SU-DHL-6 (cell line): Measurements from ENCODE around the gene ASB16.

Source experiments
- H2AFZ ChIP-seq: fragments of 200-600 bp; sonication (generic); 2 replicates; pipeline ENCODE4 v1.6.1; 2014; ENCODE audit warnings: low read depth, mild to moderate bottlenecking, moderate library complexity, mixed read lengths, antibody characterized with exemption, low read length; ENCODE audit not compliant: severe bottlenecking
- H3F3A ChIP-seq: fragments of 200-600 bp; shearing (Covaris generic); 2 replicates; pipeline ENCODE4 v1.6.0; 2016; ENCODE audit warnings: antibody characterized with exemption, mild to moderate bottlenecking; ENCODE audit not compliant: insufficient read depth
- H3K27ac ChIP-seq: fragments of 200-600 bp; sonication (generic); 2 replicates; pipeline ENCODE4 v1.5.1; 2016; ENCODE audit warnings: low read depth, mild to moderate bottlenecking, low read length, moderate library complexity, mixed read lengths
- H3K27me3 ChIP-seq: fragments of 200-600 bp; sonication (generic), shearing (Covaris generic); 2 replicates; pipeline ENCODE4 v1.6.0; 2014; ENCODE audit warnings: mild to moderate bottlenecking, low read length
- H3K36me3 ChIP-seq: fragments of 200-600 bp; sonication (generic); 2 replicates; pipeline ENCODE4 v1.6.1; 2014; ENCODE audit warnings: mild to moderate bottlenecking, low read length, mixed read lengths
- H3K4me2 ChIP-seq: fragments of 300-600, 200-600 bp; shearing (Covaris generic), sonication (generic); 2 replicates; pipeline ENCODE4 v1.6.0; 2014; ENCODE audit warnings: low read length, low read depth, mild to moderate bottlenecking; ENCODE audit not compliant: poor library complexity, severe bottlenecking
- H3K4me3 ChIP-seq: fragments of 200-600 bp; sonication (generic); 2 replicates; pipeline ENCODE4 v1.5.1; 2014; ENCODE audit warnings: antibody characterized with exemption, low read length, mild to moderate bottlenecking, mixed read lengths; ENCODE audit not compliant: insufficient read depth, poor library complexity, severe bottlenecking
- H3K79me2 ChIP-seq: fragments of 200-600 bp; sonication (generic); 2 replicates; pipeline ENCODE4 v1.6.1; 2014; ENCODE audit warnings: mild to moderate bottlenecking, low read length, moderate library complexity; ENCODE audit not compliant: insufficient read depth
- H3K9ac ChIP-seq: fragments of 200-600 bp; sonication (generic); 2 replicates; pipeline ENCODE4 v1.7.0; 2014; ENCODE audit warnings: mild to moderate bottlenecking, low read length
- H3K9me2 ChIP-seq: fragments of 200-600 bp; sonication (generic); replicated peaks from 2 replicates; pipeline ENCODE4 v1.6.1; 2014; ENCODE audit warnings: low read length; ENCODE audit not compliant: insufficient read depth
- H3K9me3 ChIP-seq: fragments of 200-600 bp; sonication (generic); 2 replicates; pipeline ENCODE4 v1.6.1; 2014; ENCODE audit warnings: low read length, mixed read lengths; ENCODE audit not compliant: insufficient read depth
- H4K20me1 ChIP-seq: fragments of 200-600 bp; sonication (generic); 2 replicates; pipeline ENCODE4 v1.6.1; 2014; ENCODE audit warnings: low read depth, mild to moderate bottlenecking, antibody characterized with exemption, low read length, moderate library complexity, mixed read lengths
- EZH2phosphoT487 ChIP-seq: fragments of 200-600 bp; sonication (generic), shearing (Covaris generic); conservative IDR thresholded peaks from 2 replicates; pipeline ENCODE4 v1.6.1; 2018; ENCODE audit warnings: mild to moderate bottlenecking, antibody characterized with exemption, low read length, moderate library complexity, mixed read lengths
- TF ChIP-seq, protein P1 (sequence below): fragments of 200-600 bp; sonication (generic); IDR thresholded peaks from one replicate; pipeline ENCODE4 v1.5.1; 2017; ENCODE audit warnings: antibody characterized with exemption, mild to moderate bottlenecking, low read length, moderate library complexity; ENCODE audit not compliant: insufficient read depth, poor library complexity, severe bottlenecking

Gene ASB16

DNA sequence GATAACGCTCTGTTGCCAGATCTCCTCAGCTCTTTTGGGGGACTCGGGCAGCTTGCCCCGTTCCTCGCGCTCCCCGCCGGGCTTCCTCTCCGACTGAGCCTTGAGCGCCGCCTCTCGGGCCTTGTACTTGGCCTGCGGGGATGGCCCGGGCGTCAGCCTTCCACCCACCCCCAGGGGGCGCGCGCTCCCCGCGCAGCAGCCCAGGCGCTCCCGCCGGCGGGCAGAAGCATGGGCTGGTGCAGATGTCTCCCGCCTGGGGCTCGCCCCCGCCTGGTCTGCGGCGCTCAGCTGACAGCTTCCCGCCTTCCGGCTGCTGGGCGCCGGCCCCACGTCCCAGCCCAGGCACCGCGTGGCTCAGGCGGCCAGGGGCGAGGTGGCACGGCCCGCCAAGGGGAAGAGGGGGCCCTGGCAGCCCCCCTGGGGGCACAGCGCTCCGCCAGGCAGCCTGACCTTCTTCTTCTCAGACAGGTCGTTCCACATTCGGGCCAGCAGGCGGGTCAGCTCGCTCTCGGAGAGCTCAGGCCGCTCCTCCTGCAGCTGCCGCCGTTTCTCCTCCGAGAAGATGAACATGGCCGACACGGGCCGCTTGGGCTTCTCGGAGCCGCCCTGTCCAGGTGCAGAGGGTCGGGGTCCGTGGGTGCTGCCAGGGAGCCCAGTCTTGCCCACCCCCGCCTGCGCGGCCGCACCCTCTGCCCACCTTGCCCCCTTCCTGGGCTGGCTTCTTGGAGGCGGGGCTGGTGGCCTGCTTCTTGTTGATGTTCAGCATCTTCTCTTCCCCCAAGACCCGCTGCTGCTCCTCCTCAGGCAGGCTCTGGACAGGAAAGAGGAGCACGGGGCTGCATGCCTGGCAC, 40.1 kb downstream of the ASB16 start:
- peak overlapping the region; percentile 45 for H3K4me3 ChIP-seq
- peak overlapping the region; percentile 88 for H3K27ac ChIP-seq
- peak overlapping the region; percentile 85 for H3K9ac ChIP-seq
- H4K20me1 ChIP-seq, result no peaks in the 10 kb centered on the region
- H2AFZ ChIP-seq, result peak overlapping the region; percentile 8
- no peaks in the 10 kb centered on the region for H3K9me3 ChIP-seq
- H3K4me2 ChIP-seq, result peak overlapping the region; percentile 65
- peaks cover 16% of the 10 kb centered on the region for H3K36me3 ChIP-seq
- H3K9me2 ChIP-seq, result no peaks in the 10 kb centered on the region
- H3K27me3 ChIP-seq, result no peaks in the 10 kb centered on the region
- peaks cover 15% of the 10 kb centered on the region for H3F3A ChIP-seq
- TF ChIP-seq EZH2phosphoT487, result no peak
- TF ChIP-seq, protein P1, sequence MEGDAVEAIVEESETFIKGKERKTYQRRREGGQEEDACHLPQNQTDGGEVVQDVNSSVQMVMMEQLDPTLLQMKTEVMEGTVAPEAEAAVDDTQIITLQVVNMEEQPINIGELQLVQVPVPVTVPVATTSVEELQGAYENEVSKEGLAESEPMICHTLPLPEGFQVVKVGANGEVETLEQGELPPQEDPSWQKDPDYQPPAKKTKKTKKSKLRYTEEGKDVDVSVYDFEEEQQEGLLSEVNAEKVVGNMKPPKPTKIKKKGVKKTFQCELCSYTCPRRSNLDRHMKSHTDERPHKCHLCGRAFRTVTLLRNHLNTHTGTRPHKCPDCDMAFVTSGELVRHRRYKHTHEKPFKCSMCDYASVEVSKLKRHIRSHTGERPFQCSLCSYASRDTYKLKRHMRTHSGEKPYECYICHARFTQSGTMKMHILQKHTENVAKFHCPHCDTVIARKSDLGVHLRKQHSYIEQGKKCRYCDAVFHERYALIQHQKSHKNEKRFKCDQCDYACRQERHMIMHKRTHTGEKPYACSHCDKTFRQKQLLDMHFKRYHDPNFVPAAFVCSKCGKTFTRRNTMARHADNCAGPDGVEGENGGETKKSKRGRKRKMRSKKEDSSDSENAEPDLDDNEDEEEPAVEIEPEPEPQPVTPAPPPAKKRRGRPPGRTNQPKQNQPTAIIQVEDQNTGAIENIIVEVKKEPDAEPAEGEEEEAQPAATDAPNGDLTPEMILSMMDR, result peak; percentile 97
- peaks cover 8% of the 10 kb centered on the region; the same call in 1 of the 2 replicates for H3K79me2 ChIP-seq

GRCh38 chr17:44211281-44212265, 41.1 kb downstream of the ASB16 start:
- H3K4me2 ChIP-seq, result peak overlapping the region; percentile 65
- H3K27me3 ChIP-seq, result no peaks in the 10 kb centered on the region
- H3K36me3 ChIP-seq, result peaks cover 22% of the 10 kb centered on the region
- peaks cover 11% of the 10 kb centered on the region; the same call in 1 of the 2 replicates for H3F3A ChIP-seq
- no peaks in the 10 kb centered on the region for H3K9me2 ChIP-seq
- no peak overlapping the region for H2AFZ ChIP-seq
- H4K20me1 ChIP-seq, result no peaks in the 10 kb centered on the region
- peak overlapping the region; percentile 88 for H3K27ac ChIP-seq
- peak overlapping the region; percentile 85 for H3K9ac ChIP-seq
- peak overlapping the region; percentile 45 for H3K4me3 ChIP-seq
- TF ChIP-seq, protein P1, result no peak
- no peak for TF ChIP-seq EZH2phosphoT487
- peaks cover 15% of the 10 kb centered on the region for H3K79me2 ChIP-seq
- no peaks in the 10 kb centered on the region for H3K9me3 ChIP-seq

DNA sequence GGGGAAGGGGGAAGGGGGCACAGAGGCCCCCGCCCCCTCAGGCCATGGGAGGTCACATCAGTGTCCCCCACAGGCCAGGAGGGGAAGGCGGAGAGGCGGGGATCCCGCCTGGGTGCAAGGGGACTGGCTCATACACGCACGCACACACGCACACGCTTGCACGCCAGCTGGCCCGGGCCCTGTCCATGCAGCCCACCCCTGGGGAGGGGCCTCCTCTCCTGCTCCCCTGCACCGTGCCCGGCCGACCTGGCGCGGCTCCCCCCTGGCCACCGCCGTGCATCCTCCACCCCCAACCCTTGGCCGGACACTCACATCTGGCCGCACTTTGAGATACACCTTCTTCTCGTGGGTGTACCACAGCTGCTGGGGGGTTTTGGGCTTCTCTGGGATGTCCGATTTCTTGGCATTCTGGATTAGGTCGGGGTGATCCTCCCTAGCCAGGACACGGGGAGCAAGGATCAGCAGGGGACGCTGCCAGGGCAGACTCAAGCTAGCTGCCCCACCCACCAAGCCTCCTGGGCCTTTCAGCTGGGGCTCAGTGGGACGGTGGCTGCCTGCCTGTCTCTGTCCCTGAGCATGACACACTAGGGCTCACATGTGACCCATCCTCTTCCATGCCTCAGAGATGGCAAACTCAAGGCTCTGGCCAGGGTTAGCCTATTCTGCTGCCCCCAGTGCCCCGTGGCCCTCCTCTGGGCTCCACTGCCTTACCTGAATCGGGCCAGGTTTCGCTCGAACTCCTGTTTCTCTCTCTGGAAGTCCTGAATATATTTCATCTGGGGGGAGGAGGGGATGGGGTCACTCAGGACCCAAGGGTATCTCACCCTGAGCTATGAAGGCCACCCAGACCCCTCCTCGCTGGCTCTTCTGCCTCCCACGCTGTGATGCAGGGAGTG, 42.3 kb downstream of the ASB16 start:
- Histone ChIP-seq H3K79me2 (peaks cover 27% of the 10 kb centered on the region), H2AFZ (no peak overlapping the region), H3K9ac (no peak overlapping the region), H3K9me3 (no peaks in the 10 kb centered on the region), H3K4me2 (no peak overlapping the region), H4K20me1 (no peaks in the 10 kb centered on the region), H3K36me3 (peaks cover 22% of the 10 kb centered on the region), H3K27ac (no peak overlapping the region), H3F3A (peaks cover 21% of the 10 kb centered on the region; the same call in 1 of the 2 replicates), H3K4me3 (no peak overlapping the region), H3K27me3 (no peaks in the 10 kb centered on the region), H3K9me2 (no peaks in the 10 kb centered on the region)
- TF ChIP-seq EZH2phosphoT487, result no peak
- TF ChIP-seq, protein P1, result no peak
